ENCODE measurements around the gene MYL6B. TPM values are rescaled to one million over a fixed set of nuclear protein-coding genes. Genes with fewer than 3 reads are reported as not detected.

The MYL6B gene
- total RNA-seq, 4 donors from 2014 or later: 14.3 to 57.9 (median 28.0) TPM

DNA sequence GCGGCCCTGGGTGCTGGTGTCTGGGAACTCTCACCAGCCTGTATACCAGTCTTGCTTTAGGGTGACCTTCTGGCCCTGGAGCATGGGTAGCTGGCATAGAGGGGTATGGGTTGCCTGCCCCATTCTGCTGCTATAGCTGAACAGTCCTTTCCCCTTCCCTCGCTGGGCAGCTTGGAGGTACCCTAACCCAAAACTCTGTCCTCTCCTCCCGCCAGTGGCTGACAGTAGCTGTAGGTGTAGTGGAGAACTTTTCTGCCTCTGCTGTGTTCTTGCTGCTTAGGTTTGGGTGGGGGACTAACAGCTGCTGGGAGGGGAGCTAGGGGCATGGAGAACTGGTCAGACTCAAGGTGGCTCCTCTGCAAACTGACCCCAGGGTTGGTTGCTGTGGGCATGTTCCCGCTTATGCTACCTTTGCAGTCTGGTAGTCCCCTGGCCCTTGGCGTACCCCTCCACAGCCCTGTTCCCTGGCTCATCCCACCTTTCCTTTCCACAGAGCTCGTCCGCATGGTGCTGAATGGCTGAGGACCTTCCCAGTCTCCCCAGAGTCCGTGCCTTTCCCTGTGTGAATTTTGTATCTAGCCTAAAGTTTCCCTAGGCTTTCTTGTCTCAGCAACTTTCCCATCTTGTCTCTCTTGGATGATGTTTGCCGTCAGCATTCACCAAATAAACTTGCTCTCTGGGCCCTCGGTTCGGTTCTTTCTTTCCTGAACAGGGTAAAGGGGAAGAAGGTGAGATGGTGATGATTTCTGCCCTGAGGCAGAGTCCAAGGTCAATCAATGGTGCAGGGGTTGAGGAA lies 8.7 kb downstream of the MYL6B start:
- H3K4me1 ChIP-seq: peaks cover 0 to 76% (median 18%) of the 10 kb centered on the region in 3 donors
- WGBS, 2 donors (ENCODE audit: low coverage in 1 of 2): 31 to 33% methylated on average over 8 to 10 of the region's 11 CpGs
- no peak for ATAC-seq
- H3K27me3 ChIP-seq: no peaks in the 10 kb centered on the region
- TF ChIP-seq, protein P1, sequence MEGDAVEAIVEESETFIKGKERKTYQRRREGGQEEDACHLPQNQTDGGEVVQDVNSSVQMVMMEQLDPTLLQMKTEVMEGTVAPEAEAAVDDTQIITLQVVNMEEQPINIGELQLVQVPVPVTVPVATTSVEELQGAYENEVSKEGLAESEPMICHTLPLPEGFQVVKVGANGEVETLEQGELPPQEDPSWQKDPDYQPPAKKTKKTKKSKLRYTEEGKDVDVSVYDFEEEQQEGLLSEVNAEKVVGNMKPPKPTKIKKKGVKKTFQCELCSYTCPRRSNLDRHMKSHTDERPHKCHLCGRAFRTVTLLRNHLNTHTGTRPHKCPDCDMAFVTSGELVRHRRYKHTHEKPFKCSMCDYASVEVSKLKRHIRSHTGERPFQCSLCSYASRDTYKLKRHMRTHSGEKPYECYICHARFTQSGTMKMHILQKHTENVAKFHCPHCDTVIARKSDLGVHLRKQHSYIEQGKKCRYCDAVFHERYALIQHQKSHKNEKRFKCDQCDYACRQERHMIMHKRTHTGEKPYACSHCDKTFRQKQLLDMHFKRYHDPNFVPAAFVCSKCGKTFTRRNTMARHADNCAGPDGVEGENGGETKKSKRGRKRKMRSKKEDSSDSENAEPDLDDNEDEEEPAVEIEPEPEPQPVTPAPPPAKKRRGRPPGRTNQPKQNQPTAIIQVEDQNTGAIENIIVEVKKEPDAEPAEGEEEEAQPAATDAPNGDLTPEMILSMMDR (IDR thresholded peaks at IDR 0.05): no peak
- peak in 1 of 2 donors; percentile 2 for TF ChIP-seq POLR2A (IDR thresholded peaks at IDR 0.05)
- H3K9me3 ChIP-seq: no peaks in the 10 kb centered on the region
- peak overlapping the region; percentile 93 to 99 (median 98) for H3K27ac ChIP-seq
- peak overlapping the region; percentile 71 to 82 for H3K4me3 ChIP-seq
- peaks cover 0 to 67% of the 10 kb centered on the region in 2 donors for H3K36me3 ChIP-seq

DNA sequence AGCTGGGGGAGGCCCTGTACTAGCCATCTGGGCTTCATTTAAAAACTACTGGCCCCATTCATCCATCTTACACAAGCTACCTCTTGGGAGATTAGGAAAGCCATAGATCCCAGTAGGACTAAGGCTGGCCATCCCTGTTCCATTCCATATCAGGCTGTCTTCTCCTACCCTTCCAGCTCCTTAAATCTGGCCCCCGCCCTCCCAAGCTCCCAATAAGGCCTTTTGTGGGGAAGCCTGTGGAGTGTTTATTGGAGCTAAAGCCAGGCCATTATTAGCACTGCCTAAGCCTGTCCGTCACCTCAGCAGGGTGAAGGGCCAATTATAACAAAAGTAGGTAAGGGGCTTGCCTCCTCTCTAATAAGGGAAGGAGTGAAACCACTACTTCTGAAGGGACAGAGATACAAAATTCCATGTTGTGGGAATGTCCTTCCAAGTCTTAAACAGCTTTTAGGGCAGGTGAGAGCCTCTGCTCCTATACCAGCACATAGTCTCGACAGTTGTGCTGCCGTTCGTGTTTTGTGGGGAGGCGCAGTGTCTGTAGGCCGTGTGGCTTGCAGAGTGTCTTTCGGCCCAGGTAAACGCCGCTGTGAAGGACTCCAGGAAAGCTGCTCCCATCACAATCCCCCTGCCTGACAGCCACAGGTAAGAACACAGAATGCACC lies 9.4 kb downstream of the MYL6B start:
- no peaks in the 10 kb centered on the region for H3K27me3 ChIP-seq
- H3K9me3 ChIP-seq: no peaks in the 10 kb centered on the region
- peak overlapping the region; percentile 71 to 82 for H3K4me3 ChIP-seq
- ATAC-seq: no peak
- H3K36me3 ChIP-seq: peaks cover 0 to 74% of the 10 kb centered on the region in 2 donors
- no peak for TF ChIP-seq EP300 (IDR thresholded peaks at IDR 0.05)
- peak in 1 of 2 donors; percentile 5 for TF ChIP-seq POLR2A (IDR thresholded peaks at IDR 0.05)
- TF ChIP-seq POLR2AphosphoS5 (IDR thresholded peaks at IDR 0.05): peak; percentile 19
- TF ChIP-seq, protein P1 (IDR thresholded peaks at IDR 0.05): no peak
- H3K27ac ChIP-seq: peak overlapping the region; percentile 93 to 99 (median 98)
- H3K4me1 ChIP-seq: peaks cover 0 to 69% (median 18%) of the 10 kb centered on the region in 3 donors
- WGBS, 2 donors (ENCODE audit: low coverage in 1 of 2): 57 to 58% methylated on average over 1 to 5 of the region's 10 CpGs

GRCh38 chr12:56162468-56163290 lies 10.3 kb downstream of the MYL6B start:
- peak overlapping the region; percentile 78 to 99 (median 94) for H3K27ac ChIP-seq
- no peaks in the 10 kb centered on the region for H3K9me3 ChIP-seq
- no peak overlapping the region for H3K4me3 ChIP-seq
- no peak for ATAC-seq
- H3K4me1 ChIP-seq: peaks cover 0 to 60% (median 18%) of the 10 kb centered on the region in 3 donors
- H3K36me3 ChIP-seq: peaks cover 0 to 83% of the 10 kb centered on the region in 2 donors
- WGBS, 2 donors (ENCODE audit: low coverage in 1 of 2): 21 to 24% methylated on average over 7 to 11 of the region's 11 CpGs
- no peaks in the 10 kb centered on the region for H3K27me3 ChIP-seq
- peak; percentile 64 for TF ChIP-seq POLR2AphosphoS5 (IDR thresholded peaks at IDR 0.05)
- TF ChIP-seq POLR2A (IDR thresholded peaks at IDR 0.05): no peak

DNA sequence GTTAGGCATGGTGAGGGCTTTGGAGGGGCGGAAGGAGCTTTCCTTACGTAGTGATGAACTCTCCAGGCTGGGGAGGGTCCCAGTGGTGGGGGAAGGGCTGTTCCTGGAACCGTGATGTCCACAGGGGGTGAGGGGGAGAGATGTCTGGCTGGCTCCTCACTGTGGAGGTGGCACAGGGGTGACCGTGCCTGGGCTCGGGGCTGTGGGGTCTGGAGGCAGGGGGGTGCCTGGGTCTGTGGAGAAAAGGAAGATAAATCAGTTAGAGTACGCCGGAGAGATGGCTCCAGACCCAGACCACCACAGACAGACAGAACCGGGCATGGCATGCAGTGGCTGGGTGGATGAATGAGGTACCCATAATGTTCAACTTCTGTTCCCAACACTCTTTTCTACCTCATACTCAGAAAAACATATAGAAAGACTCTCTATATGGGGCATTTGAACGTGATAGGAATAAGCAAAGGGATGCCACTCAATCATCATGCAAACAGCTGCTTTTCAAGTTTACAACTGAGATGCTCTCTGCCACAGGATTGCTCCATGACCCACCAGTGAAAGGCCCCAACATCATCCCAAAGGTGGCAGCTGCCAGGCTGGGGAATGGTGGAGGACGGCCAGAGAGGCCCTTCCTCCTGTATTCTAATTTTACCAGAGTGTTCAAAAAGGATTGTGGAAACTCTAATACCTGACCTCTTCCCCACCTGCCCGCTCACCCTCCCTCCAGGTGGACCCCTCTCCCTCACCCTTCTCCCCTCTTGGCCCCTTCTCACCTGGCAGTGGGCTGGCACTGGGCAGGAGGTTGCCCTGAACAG lies 11.4 kb downstream of the MYL6B start:
- no peaks in the 10 kb centered on the region for H3K9me3 ChIP-seq
- H3K4me3 ChIP-seq: no peak overlapping the region
- peaks cover 0 to 93% of the 10 kb centered on the region in 2 donors for H3K36me3 ChIP-seq
- TF ChIP-seq, protein P1 (IDR thresholded peaks at IDR 0.05): no peak
- TF ChIP-seq POLR2AphosphoS5 (IDR thresholded peaks at IDR 0.05): no peak
- peak in 1 of 2 donors; percentile 14 for TF ChIP-seq POLR2A (IDR thresholded peaks at IDR 0.05)
- TF ChIP-seq EP300 (IDR thresholded peaks at IDR 0.05): no peak
- ATAC-seq: no peak
- 41 to 65% methylated on average over 8 to 9 of the region's 11 CpGs for WGBS, 2 donors (ENCODE audit: low coverage in 1 of 2)
- peaks cover 0 to 60% (median 18%) of the 10 kb centered on the region in 3 donors for H3K4me1 ChIP-seq
- peak overlapping the region in 3 of 4 donors; percentile 75 to 96 (median 93) for H3K27ac ChIP-seq
- H3K27me3 ChIP-seq: no peaks in the 10 kb centered on the region
